K562 (cell line): ENCODE measurements around the gene MARS1. TPM values are rescaled to one million over a fixed set of nuclear protein-coding genes. Genes with fewer than 3 reads are reported as not detected.
"Not testable (repeated sequence)": the region's sequence is repeated elsewhere in the genome, so short reads cannot be mapped to it uniquely, and the experiment has no call there.

Experiments used
- ATAC-seq: fragments of 200-7000 bp; cut with Tn5 transposase; 3 replicates; pipeline ENCODE4 v1.9.1; 2020; ENCODE audit warnings: moderate library complexity
- BruUV-seq: library from RNA; stranded (reverse); fragments of 400-500 nt; replicated peaks from 2 replicates; lab custom pipeline; 2021; lab: Mats Ljungman, UMichigan
- CTCF ChIA-PET: fragments of 300-600 bp; formaldehyde crosslinking; extraction: SDS; loops from one replicate; lab custom pipeline; 2021; ENCODE audit warnings: low intra/inter-chr PET ratio; lab: Yijun Ruan, JAX
- POLR2A ChIA-PET: fragments of 300-600, 350-650 bp; sonication (Branson Sonifier 250); formaldehyde crosslinking; extraction: SDS; loops from one replicate; lab custom pipeline; 2021; ENCODE audit warnings: antibody characterized with exemption, inconsistent platforms; lab: Yijun Ruan, JAX
- DNase-seq, 4 experiments: peaks; one replicate each; pipeline versions ENCODE4 v3.0.0 to v3.0.0-alpha.2; 2011 to 2018; ENCODE audit warnings: low spot score in 3 of 4, mixed read lengths in 3 of 4; ENCODE audit errors: extremely low read depth in 1 of 4
- FAIRE-seq: peaks from 2 replicates; lab custom pipeline; 2011; peaks lifted over from hg19 to GRCh38; lab: Jason Lieb, UNC
- H2AFZ ChIP-seq: 2 replicates; pipeline ENCODE4 v1.6.0; 2011; ENCODE audit warnings: low read depth, low read length, control low read depth, inconsistent platforms
- H3K27ac ChIP-seq: fragments of 200-600 bp; 3 replicates; pipeline ENCODE4 v1.8.0; 2011; ENCODE audit warnings: low read depth, mild to moderate bottlenecking, control low read depth, inconsistent platforms, low read length, moderate library complexity, mixed read lengths; ENCODE audit errors: extremely low read depth
- H3K27me3 ChIP-seq, 2 experiments: fragments of 300-600 bp in 1 of 2; 2 replicates in 1 of 2; 3 replicates in 1 of 2; pipeline versions ENCODE4 v1.6.0 to v1.8.0; 2011; ENCODE audit warnings: inconsistent platforms in 2 of 2, low read length in 2 of 2, mild to moderate bottlenecking in 1 of 2, mixed read lengths in 1 of 2, moderate library complexity in 1 of 2; ENCODE audit not compliant: control insufficient read depth in 2 of 2, insufficient read depth in 2 of 2
- H3K36me3 ChIP-seq: fragments of 300-600 bp; 3 replicates; pipeline ENCODE4 v1.8.0; 2011; ENCODE audit warnings: mild to moderate bottlenecking, low read length, inconsistent platforms; ENCODE audit not compliant: control insufficient read depth, insufficient read depth
- H3K4me1 ChIP-seq, 2 experiments: fragments of 200-600 bp in 1 of 2; replicated peaks in 1 of 2; 2 replicates in 1 of 2; 3 replicates in 1 of 2; pipeline versions ENCODE4 v1.5.1 to v1.8.0; 2011; ENCODE audit warnings: inconsistent platforms in 2 of 2, low read length in 2 of 2, mild to moderate bottlenecking in 1 of 2, mixed read lengths in 1 of 2, moderate library complexity in 1 of 2; ENCODE audit not compliant: control insufficient read depth in 2 of 2, insufficient read depth in 2 of 2
- H3K4me2 ChIP-seq: 2 replicates; pipeline ENCODE4 v1.6.1; 2011; ENCODE audit warnings: low read length, control low read depth, inconsistent platforms, mixed read lengths; ENCODE audit not compliant: insufficient read depth
- H3K4me3 ChIP-seq: fragments of 200-600 bp; sonication (generic), shearing (Covaris generic); 2 replicates; pipeline ENCODE4 v1.5.1; 2016; ENCODE audit warnings: control low read depth, inconsistent platforms
- H3K79me2 ChIP-seq: fragments of 200-600 bp; 3 replicates; pipeline ENCODE4 v1.8.0; 2011; ENCODE audit warnings: low read length, inconsistent platforms; ENCODE audit not compliant: control insufficient read depth, insufficient read depth
- H3K9ac ChIP-seq, 2 experiments: 2 replicates each; pipeline versions ENCODE4 v1.6.0 to v1.6.1; 2011; ENCODE audit warnings: low read depth in 2 of 2, low read length in 2 of 2, control low read depth in 1 of 2, inconsistent platforms in 1 of 2, mild to moderate bottlenecking in 1 of 2, mixed read lengths in 1 of 2; ENCODE audit not compliant: insufficient read depth in 1 of 2
- H3K9me1 ChIP-seq: one replicate; pipeline ENCODE4 v1.6.0; 2011; ENCODE audit warnings: inconsistent platforms, mild to moderate bottlenecking, low read length, moderate library complexity; ENCODE audit not compliant: control insufficient read depth, insufficient read depth
- H3K9me3 ChIP-seq: replicated peaks from 2 replicates; pipeline ENCODE4 v1.5.1; 2011; ENCODE audit warnings: low read depth, low read length, inconsistent platforms; ENCODE audit not compliant: control insufficient read depth, insufficient read depth
- H4K20me1 ChIP-seq: replicated peaks from 2 replicates; pipeline ENCODE4 v1.6.1; 2011; ENCODE audit warnings: low read length, inconsistent platforms, mixed read lengths; ENCODE audit not compliant: control insufficient read depth, insufficient read depth
- ELF4 ChIP-seq: fragments of 450-650 bp; formaldehyde crosslinking; IDR thresholded peaks from 2 replicates; pipeline ENCODE4 v1.4.0; 2022; ENCODE audit warnings: missing genetic modification characterization
- ESRRA ChIP-seq: fragments of 450-650 bp; IDR thresholded peaks from 2 replicates; pipeline ENCODE4 v1.6.1; 2014; ENCODE audit warnings: low read depth, mild to moderate bottlenecking, moderate library complexity, borderline replicate concordance
- POLR2A ChIP-seq: fragments of 450-650 bp; conservative IDR thresholded peaks from 2 replicates; pipeline ENCODE4 v1.6.1; 2016
- POLR2B ChIP-seq: fragments of 450-650 bp; IDR thresholded peaks from 2 replicates; pipeline ENCODE4 v1.6.1; 2018; ENCODE audit warnings: low read depth; ENCODE audit not compliant: partially characterized antibody
- POLR2G ChIP-seq: fragments of 200-400 bp; formaldehyde crosslinking; IDR thresholded peaks from 2 replicates; pipeline ENCODE4 v1.6.1; 2017; ENCODE audit warnings: low read depth, mild to moderate bottlenecking, antibody characterized with exemption, low read length, moderate library complexity
- STAT5A ChIP-seq: IDR thresholded peaks from 2 replicates; pipeline ENCODE4 v1.6.1; 2012; ENCODE audit warnings: low read length, inconsistent platforms, borderline replicate concordance
- ZNF408 ChIP-seq: fragments of 250-450 bp; sonication (Bioruptor Pico); IDR thresholded peaks from 2 replicates; pipeline ENCODE4 v1.4.0; 2020; ENCODE audit warnings: low read depth, mild to moderate bottlenecking, moderate library complexity
- WGBS: fragments of 100-300 bp; shearing (Covaris generic); methylation state at CpG from one replicate; pipeline ENCODE4 v1.1.6; 2016; ENCODE audit warnings: low coverage, mixed read lengths; ENCODE audit not compliant: insufficient coverage; ENCODE audit errors: missing lambda C conversion rate; 5-methylcytosine and 5-hydroxymethylcytosine counted together
- in situ Hi-C: fragments of 300-500 bp; cut with MboI; formaldehyde crosslinking; loops from 4 replicates; pipeline ENCODE4 v1.15.0; 2018; ENCODE audit warnings: inconsistent platforms, mixed read lengths
- intact Hi-C: fragments of 100-400 bp; cut with micrococcal nuclease; formaldehyde crosslinking; loops from 2 replicates; pipeline ENCODE4 v1.14.2; 2022
- polyA plus RNA-seq, 8 experiments: library from polyadenylated mRNA; depleted of rRNA in 4 of 8; stranded (reverse) in 5 of 8; unstranded in 3 of 8; fragments of >200 nt; fragmentation: Nextera tagmentation in 2 of 8; fragmentation: Illumina TruSeq in 1 of 8; extraction: Ambion mirVana in 2 of 8; extraction: Trizol in 1 of 8; gene quantifications; 2 replicates each; pipeline versions ENCODE4 v1.2.1 to v1.2.3, GENCODE V29; 2011 to 2014; ENCODE audit warnings: inconsistent platforms in 1 of 8, missing spikeins in 1 of 8
- total RNA-seq, 7 experiments: library from RNA; depleted of rRNA in 6 of 7; stranded (reverse); fragments of >200 nt in 6 of 7; fragmentation: Illumina TruSeq in 2 of 7; extraction: Trizol in 2 of 7; gene quantifications; 2 replicates each; pipeline versions ENCODE4 v1.2.1 to v1.2.3, GENCODE V29; 2011 to 2021; ENCODE audit warnings: low replicate concordance in 1 of 7

The MARS1 gene
- total and polyA plus RNA-seq, 9 of the 15 experiments (the other 6 are each of a cell fraction or from before 2014, with no cell fraction given): 117 to 382 (median 220) TPM

DNA sequence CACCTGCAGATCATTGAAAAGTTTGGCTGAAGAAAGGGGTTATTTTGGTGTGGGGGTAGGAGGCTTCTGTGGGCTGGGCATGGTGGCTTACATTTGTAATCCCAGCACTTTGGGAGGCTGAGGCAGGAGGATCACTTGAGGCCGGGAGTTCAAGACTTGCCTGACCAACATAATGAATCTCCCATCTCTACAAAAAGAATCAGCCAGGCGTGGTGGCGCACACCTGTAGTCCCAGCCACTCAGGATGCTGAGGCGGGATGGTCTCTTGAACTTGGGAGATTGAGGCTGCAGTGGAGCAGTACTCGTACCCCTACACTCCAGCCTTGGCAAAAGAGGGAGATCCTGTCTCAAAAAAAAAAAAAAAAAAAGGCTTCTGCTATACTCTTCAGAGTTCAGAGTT lies 25.4 kb downstream of the MARS1 start:
- no TSS peak for BruUV-seq
- FAIRE-seq: no peak

DNA sequence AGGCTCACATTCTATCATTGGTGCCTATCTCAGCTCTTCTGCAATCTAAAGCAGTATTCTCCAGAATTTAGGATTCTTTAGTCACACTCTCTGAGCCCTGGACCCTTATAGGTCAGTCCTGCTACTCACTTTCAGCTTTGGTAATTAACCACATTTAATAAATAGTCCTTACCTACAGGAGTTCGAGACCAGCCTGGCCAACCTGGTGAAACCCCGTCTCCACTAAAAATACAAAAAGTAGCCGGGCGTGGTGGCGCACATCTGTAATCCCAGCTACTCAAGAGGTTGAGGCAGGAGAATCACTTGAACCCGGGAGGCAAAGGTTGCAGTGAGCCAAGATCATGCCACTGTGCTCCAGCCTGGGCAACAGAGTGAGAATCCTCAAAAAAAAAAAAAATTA lies 25.8 kb downstream of the MARS1 start:
- CTCF ChIA-PET, ATAC-seq, H3K27me3 ChIP-seq, H3K4me3 ChIP-seq, intact Hi-C loops, in situ Hi-C loops, H3K9me1 ChIP-seq, H3K4me2 ChIP-seq, H3K27ac ChIP-seq, H3K9me3 ChIP-seq, DNase-seq, H2AFZ ChIP-seq, H3K9ac ChIP-seq, BruUV-seq, FAIRE-seq: not testable (repeated sequence)
- POLR2A ChIA-PET: interaction anchor here (0.6 to 10.1 kb wide), 7 partner anchors 10 to 301 kb away, joined by 3 to 184 read pairs (median 3); no protein-coding TSS in a partner anchor
- H3K79me2 ChIP-seq: peaks cover 24% of the 10 kb centered on the region
- peak; percentile 33; the same call in 1 of the 2 replicates for TF ChIP-seq POLR2G
- H3K4me1 ChIP-seq: peaks cover 0 to 19% of the 10 kb centered on the region in 2 experiments; a peak in 4 of 5 replicates
- 90% methylated on average over 5 of the region's 6 CpGs for WGBS
- peaks cover 91% of the 10 kb centered on the region for H3K36me3 ChIP-seq
- H4K20me1 ChIP-seq: peaks cover 36% of the 10 kb centered on the region

More for the DNA sequence above, 25.4 kb downstream of the MARS1 start:
- Histone ChIP-seq H3K4me2 (no peak overlapping the region), H3K9ac (no peak overlapping the region), H3K79me2 (peaks cover 20% of the 10 kb centered on the region), H2AFZ (no peak overlapping the region), H3K9me3 (no peaks in the 10 kb centered on the region), H3K4me3 (no peak overlapping the region), H4K20me1 (peaks cover 32% of the 10 kb centered on the region), H3K9me1 (peaks cover 7% of the 10 kb centered on the region), H3K4me1 (peaks cover 0 to 17% of the 10 kb centered on the region in 2 experiments; a peak in 4 of 5 replicates), H3K27me3 (no peaks in the 10 kb centered on the region)
- DNase-seq (no peak), ATAC-seq (no peak)
- POLR2A ChIA-PET: interaction anchor here (0.6 to 10.1 kb wide), 4 partner anchors 9 to 237 kb away, joined by 3 to 184 read pairs (median 4); no protein-coding TSS in a partner anchor
- intact Hi-C loops: no loop called here
- 91% methylated on average over 5 of the region's 5 CpGs for WGBS
- in situ Hi-C loops: no loop called here
- CTCF ChIA-PET: no interaction called here
- peak; percentile 12; the same call in 1 of the 2 replicates for TF ChIP-seq POLR2A
- TF ChIP-seq ZNF408 (CRISPR knock-in tag): no peak
- no peak for TF ChIP-seq ESRRA
- TF ChIP-seq ELF4 (CRISPR knock-in tag): 0 out of 2 replicates have a peak, but pooled peaks have one; percentile 10
- no peak for TF ChIP-seq STAT5A
- TF ChIP-seq POLR2B: peak; percentile 15
- TF ChIP-seq, all 486 proteins: peak for 3
- peaks cover 86% of the 10 kb centered on the region for H3K36me3 ChIP-seq
- H3K27ac ChIP-seq: no peak overlapping the region

DNA sequence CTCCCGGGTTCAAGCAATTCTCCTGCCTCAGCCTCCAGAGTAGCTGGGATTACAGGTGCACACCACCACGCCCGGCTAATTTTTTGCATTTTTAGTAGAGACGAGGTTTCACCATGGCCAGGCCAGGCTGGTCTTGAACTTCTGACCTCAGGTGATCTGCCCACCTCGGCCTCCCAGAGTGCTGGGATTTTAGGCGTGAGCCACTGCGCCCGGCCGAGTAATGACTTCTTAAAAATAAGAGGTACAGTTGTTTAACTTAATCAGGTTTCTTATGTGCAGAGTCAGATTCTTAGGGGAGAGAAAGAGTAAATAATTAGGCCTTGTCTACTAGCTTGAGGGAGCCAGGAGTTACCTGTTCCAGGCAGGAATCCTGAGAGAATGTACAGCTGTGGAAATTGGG lies 26.4 kb downstream of the MARS1 start:
- H2AFZ ChIP-seq, ATAC-seq, H3K9ac ChIP-seq, H3K27me3 ChIP-seq, intact Hi-C loops, H3K27ac ChIP-seq, H3K9me1 ChIP-seq, BruUV-seq, H3K4me2 ChIP-seq, H3K4me3 ChIP-seq, CTCF ChIA-PET, DNase-seq, FAIRE-seq, in situ Hi-C loops, H3K9me3 ChIP-seq: not testable (repeated sequence)
- peaks cover 0 to 21% of the 10 kb centered on the region in 2 experiments; a peak in 4 of 5 replicates for H3K4me1 ChIP-seq
- H3K36me3 ChIP-seq: peaks cover 93% of the 10 kb centered on the region
- WGBS: 90% methylated on average over 8 of the region's 9 CpGs
- peaks cover 42% of the 10 kb centered on the region for H4K20me1 ChIP-seq
- POLR2A ChIA-PET: interaction anchor here (0.6 to 10.1 kb wide), 14 partner anchors 10 to 351 kb away, joined by 3 to 184 read pairs (median 4); no protein-coding TSS in a partner anchor
- peaks cover 30% of the 10 kb centered on the region for H3K79me2 ChIP-seq
